G401 (cell line): ENCODE measurements around the gene TEP1. TPM values are rescaled to one million over a fixed set of nuclear protein-coding genes. Genes with fewer than 3 reads are reported as not detected.

Source experiments
- DNase-seq: peaks from one replicate; pipeline ENCODE4 v3.0.0-alpha.2; 2015; ENCODE audit warnings: low spot score
- in situ Hi-C: cut with HindIII; loops from 2 replicates; pipeline ENCODE4 v1.10.0; 2016; ENCODE audit warnings: low sequenced_read_pairs, mixed read lengths
- total RNA-seq: library from RNA; depleted of rRNA; stranded (reverse); fragments of >200 nt; shearing (Covaris generic); gene quantifications from 2 replicates; pipeline ENCODE4 v1.2.3, GENCODE V29; 2014

TEP1 gene
- total RNA-seq, 1 experiment from 2014 or later, result 9.3 TPM

DNA sequence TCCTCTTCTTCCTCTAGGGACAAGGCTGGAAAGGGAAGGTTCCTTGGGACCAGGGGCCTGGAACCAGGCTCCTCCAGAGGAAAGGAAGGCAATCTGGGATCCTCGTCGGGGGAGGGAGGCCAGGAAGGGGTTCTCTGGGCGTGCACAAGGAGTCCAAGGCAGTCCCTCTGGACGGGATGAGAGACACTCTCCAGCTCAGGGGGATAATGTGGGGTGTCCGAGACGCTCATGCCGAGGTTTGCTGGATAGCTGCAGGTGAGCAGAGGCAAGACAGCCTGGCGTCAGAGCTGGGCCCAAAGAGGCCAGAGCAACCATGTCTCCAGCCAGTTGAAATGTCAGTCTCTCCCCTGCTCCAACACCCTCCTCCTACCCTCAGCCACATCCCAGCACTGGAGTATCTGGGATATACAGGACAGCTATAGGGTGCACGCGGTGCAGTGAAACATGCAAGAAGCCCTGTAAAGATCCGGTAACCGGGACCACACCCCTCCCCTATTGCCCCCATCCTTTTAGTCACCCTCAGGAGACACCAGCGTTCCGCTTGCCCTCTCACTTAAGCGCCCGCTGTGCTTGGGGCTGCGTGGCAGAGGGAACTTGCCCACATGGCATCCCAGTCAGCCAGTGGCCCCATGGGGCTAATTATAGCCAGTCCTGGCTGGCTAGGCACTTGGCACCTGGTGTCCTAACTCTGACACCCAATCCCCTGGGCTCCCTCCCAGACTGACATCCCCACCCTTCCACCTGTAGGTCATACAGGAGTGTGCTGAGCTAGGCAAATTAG is 22.5 kb upstream of the TEP1 start, which contains the start of gene KLHL33:
KLHL33 (minus strand) TSS at position 585 of the 781 bp plus-strand sequence; CDS start at position 230, 355 bp downstream.
- DNase-seq, result peak; percentile 11
- in situ Hi-C loops, result no loop called here

DNA sequence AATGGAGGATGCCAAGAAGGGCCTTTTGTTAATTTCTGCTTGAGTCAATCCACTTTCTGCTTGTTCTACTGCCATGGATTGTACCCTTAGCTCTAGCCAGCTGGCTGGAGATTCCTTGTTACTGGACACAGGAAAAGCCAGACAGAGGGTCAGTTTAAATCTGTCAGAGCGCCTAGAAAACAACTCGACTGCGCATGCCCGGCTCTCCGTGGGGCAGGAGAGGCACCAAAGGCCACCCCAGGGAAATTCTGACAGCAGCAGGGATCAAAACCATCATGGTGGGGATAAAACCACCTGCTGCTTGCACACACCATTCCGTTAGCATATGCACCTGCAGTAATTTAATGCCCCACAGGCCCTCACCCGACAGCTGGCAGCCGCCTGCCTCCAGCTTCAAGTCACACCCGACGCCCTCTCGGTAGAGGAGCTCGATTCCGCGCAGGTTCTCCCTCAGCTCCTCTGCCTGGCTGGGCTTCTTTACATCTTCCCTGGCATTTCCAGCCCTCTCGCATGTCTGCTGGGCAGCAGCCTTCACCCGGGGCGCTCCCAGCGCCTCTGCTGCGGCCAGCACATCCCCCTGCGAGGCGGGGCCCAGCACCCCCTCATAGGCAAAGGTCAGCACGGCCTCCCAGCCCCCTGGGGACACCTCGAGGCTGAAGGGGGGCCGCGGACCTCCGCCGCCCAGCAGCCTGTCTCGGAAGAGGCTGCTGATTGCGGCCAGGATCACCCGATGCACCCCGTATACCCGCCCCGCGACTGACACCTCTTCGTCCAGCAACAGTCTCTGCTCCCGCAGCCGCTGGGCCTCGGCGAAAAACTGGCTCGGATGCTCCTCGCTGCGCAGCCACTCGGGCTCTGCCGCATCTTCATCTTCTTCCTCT is 21.6 kb upstream of the TEP1 start:
- in situ Hi-C loops, result no loop called here
- peak; percentile 98 for DNase-seq

- DNase-seq, result peak; percentile 99
- in situ Hi-C loops, result no loop called here
Observed at GRCh38 chr14:20429801-20430669, 16.7 kb upstream of the TEP1 start.

GRCh38 chr14:20428802-20429201 is 15.5 kb upstream of the TEP1 start:
- peak; percentile 55 for DNase-seq
- in situ Hi-C loops, result no loop called here

DNA sequence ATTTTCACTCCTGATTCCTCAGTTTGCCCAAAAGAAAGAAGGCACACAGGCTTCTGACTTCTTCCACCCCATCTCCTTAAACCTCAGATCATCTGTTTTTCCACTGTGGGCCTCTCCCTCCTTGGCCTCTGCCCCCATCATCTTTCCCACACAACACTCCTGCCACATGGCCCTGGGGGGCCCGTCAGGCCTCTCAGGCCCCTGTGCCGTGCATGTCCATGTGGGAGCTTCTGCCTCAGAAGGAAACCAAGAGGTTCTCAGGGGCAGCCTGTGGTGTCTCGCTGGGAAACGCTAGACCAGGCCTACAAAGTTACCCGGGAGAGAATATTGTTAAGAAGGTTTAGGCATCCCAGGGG is 14.7 kb upstream of the TEP1 start:
- DNase-seq, result no peak
- in situ Hi-C loops, result no loop called here

- DNase-seq, result no peak
Observed at GRCh38 chr14:20427231-20428009, 14.1 kb upstream of the TEP1 start.

DNA sequence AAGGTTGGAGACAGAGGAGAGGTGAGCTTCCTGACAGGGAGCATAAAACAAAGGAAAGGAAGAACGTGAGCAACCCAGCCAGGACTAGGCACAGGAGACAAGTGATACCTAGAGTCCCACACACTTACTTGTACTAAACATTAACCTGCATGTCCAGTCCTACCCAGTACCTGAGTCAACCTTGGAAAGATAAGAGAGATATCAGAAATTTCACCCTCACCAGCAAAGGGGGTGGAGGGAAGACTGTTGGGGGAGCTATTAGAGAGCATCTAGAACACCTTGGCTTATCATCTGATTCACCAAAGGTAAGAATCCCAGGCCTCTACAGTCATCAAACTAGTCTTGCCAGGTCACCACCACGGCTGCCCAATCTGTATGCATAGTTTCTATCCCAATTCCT is 11.6 kb upstream of the TEP1 start:
- no peak for DNase-seq

More at GRCh38 chr14:20427231-20428009, 14.1 kb upstream of the TEP1 start:
- in situ Hi-C loops, result no loop called here

DNA sequence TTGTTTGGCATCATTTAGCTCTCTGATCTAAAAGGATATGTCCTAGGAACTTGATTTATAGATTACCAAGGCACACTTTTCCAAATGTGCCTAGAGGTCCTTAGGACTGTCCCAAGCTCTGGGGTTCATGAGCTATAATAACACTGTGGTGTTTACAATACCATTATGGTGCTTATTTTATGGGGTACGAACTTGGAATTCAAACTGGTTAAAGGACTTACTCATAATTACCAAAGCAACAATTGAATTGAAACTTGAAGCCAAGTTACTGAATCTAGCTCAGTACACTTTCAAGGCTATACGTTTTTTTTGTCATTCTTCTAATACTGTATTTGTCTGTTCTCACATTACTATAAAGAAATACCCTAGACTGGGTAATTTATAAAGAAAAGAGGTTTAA is 9.6 kb upstream of the TEP1 start:
- DNase-seq, result no peak
- in situ Hi-C loops, result no loop called here

More for the DNA sequence above, 11.6 kb upstream of the TEP1 start:
- in situ Hi-C loops, result no loop called here

GRCh38 chr14:20421267-20421666 is 8.0 kb upstream of the TEP1 start:
- in situ Hi-C loops, result no loop called here
- DNase-seq, result no peak

- in situ Hi-C loops, result no loop called here
Observed at GRCh38 chr14:20419419-20419818, 6.1 kb upstream of the TEP1 start.

GRCh38 chr14:20418501-20418909 is 5.2 kb upstream of the TEP1 start:
- no peak for DNase-seq
- in situ Hi-C loops, result no loop called here

More at GRCh38 chr14:20419419-20419818, 6.1 kb upstream of the TEP1 start:
- no peak for DNase-seq

DNA sequence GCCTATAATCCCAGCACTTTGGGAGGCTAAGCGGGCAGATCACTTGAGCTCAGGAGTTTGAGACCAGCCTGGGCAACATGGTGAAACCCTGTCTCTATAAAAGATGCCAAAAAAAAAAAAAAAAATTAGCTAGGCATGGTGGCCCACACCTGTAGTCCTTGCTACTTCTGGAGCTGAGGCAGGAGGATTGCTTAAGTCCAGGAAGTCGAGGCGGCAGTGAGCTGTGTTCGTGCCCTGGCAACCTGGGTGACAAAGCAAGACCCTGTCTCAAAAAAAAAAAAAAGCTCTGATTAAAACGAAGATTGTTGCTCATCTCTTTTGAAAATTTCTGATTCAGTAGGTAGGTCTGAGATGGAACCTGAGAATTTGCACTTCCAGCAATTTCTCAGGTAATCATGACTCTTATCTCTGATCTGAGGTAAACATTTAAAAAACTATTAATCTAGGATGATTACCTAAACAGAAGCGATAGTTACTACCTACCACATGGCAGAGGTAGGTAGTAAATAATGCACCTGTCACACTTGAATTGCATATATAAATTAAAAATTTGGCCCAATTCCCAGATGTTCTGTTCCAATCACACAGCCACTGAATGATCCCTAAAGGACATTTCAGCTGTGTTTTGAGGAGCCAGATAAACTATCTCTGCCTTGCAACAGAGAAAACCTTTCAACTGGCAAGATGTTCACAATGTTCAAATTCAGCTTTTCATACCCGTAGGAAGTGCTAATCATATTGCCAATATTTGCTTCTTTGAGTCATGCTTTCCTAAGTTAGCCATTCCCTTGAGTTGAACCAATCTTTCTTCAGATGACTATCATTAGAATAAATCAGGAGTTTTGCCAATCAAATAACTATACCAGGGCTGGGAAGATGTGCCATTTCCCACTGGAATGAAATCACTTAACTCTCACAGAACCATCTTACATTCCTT is 4.2 kb upstream of the TEP1 start:
- in situ Hi-C loops, result no loop called here
- no peak for DNase-seq

GRCh38 chr14:20416223-20416622 is 2.9 kb upstream of the TEP1 start:
- in situ Hi-C loops, result no loop called here

DNA sequence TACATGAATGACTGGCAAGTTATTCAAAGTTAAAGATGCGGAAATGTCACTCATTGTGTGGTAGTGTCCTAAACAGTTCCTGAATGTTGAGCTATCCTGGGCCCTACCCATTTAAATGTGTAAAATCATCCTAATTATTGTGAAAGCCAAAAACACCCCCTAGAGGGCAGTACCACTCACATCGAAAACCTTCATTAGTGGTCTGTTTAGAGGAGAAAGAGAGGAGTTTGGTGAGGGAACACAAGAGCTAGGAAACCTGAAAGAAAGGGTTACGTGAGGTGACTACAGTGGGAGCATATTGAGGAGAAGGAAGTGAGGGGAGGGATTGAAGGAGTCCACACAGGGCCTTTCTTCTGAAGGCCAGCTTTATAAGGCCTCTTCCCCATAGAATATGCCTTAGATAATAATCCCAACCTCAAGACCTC is 2.5 kb upstream of the TEP1 start:
- peak; percentile 85 for DNase-seq
- in situ Hi-C loops, result no loop called here

More at GRCh38 chr14:20416223-20416622, 2.9 kb upstream of the TEP1 start:
- DNase-seq, result no peak

DNA sequence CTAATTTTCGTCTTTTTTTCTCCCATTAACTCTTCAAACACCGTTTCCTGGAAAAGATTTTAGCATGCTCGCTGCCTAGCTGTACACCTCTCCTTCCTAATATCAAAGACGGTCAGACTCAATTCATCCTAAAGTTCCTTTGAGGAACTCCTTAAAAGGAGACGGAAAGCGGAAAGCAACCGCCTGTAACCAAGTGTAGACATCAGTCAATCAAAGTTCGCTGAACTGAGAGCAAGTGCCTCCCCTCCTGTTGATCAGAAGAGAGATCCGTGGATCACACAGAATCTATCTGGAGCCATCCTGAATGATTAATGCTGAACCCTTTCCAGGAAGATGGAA is 412 bp upstream of the TEP1 start:
- no peak for DNase-seq
- in situ Hi-C loops, result no loop called here

DNA sequence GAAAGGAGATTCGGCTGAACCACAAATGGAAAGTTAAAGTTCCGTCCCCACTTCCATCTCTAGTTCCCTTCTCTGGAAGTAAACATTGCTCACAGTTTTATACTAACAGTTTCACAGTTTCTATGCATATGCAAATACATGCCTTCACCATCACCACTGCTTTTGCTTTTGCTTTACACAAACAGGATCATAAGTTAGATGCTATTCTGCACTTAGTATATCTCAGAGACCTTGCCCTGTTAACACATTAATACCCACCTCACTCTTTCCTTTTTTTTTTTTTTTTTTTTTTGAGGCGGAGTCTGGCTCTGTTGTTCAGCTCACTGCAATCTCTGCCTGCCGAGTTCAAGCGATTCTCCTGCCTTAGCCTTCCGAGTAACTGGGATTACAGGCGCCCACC is 890 bp downstream of the TEP1 start:
- in situ Hi-C loops, result no loop called here

GRCh38 chr14:20409226-20409625 is 4.1 kb downstream of the TEP1 start:
- DNase-seq, result no peak
- in situ Hi-C loops, result no loop called here

More for the DNA sequence above, 890 bp downstream of the TEP1 start:
- no peak for DNase-seq

GRCh38 chr14:20403521-20403920 is 9.8 kb downstream of the TEP1 start:
- no peak for DNase-seq
- in situ Hi-C loops, result no loop called here
